GM12875 (cell line): Measurements from ENCODE around the gene DAB1.

Source experiments
- H3K4me3 ChIP-seq: one replicate; pipeline ENCODE4 v1.5.1; 2011; ENCODE audit warnings: low read depth, low read length, control low read depth
- CTCF ChIP-seq: IDR thresholded peaks from 2 replicates; pipeline ENCODE4 v1.5.1; 2011; ENCODE audit warnings: low read depth, mild to moderate bottlenecking, control low read depth, inconsistent platforms, low read length, moderate library complexity, borderline replicate concordance; ENCODE audit not compliant: insufficient read depth

The DAB1 gene

GRCh38 chr1:57272601-57273000 lies 151.3 kb downstream of the DAB1 start:
- TF ChIP-seq CTCF = no peak
- no peak overlapping the region for H3K4me3 ChIP-seq

GRCh38 chr1:57272150-57272549 lies 151.7 kb downstream of the DAB1 start:
- TF ChIP-seq CTCF = no peak
- H3K4me3 ChIP-seq = no peak overlapping the region

GRCh38 chr1:57270927-57271698 lies 152.7 kb downstream of the DAB1 start:
- no peak for TF ChIP-seq CTCF
- H3K4me3 ChIP-seq = no peak overlapping the region

- H3K4me3 ChIP-seq = no peak overlapping the region
- TF ChIP-seq CTCF = no peak
These were observed 154.1 kb downstream of the DAB1 start for GRCh38 chr1:57269630-57270225.

- TF ChIP-seq CTCF = no peak
- no peak overlapping the region for H3K4me3 ChIP-seq
These were observed 158.8 kb downstream of the DAB1 start for GRCh38 chr1:57265104-57265503.

GRCh38 chr1:57262472-57262871 lies 161.4 kb downstream of the DAB1 start:
- TF ChIP-seq CTCF = no peak
- no peak overlapping the region for H3K4me3 ChIP-seq

- TF ChIP-seq CTCF = no peak
- no peak overlapping the region for H3K4me3 ChIP-seq
These were observed 165.1 kb downstream of the DAB1 start for GRCh38 chr1:57258557-57259325.
